GM12873 (cell line): ENCODE measurements around the gene ITPR1.

Experiments
- TF ChIP-seq, protein P1 (sequence below): IDR thresholded peaks from 2 replicates; pipeline ENCODE4 v1.5.1; 2012; ENCODE audit warnings: low read depth, mild to moderate bottlenecking, moderate library complexity, low read length, control low read depth; ENCODE audit not compliant: insufficient read depth; ENCODE audit errors: missing control alignments

Gene ITPR1

DNA sequence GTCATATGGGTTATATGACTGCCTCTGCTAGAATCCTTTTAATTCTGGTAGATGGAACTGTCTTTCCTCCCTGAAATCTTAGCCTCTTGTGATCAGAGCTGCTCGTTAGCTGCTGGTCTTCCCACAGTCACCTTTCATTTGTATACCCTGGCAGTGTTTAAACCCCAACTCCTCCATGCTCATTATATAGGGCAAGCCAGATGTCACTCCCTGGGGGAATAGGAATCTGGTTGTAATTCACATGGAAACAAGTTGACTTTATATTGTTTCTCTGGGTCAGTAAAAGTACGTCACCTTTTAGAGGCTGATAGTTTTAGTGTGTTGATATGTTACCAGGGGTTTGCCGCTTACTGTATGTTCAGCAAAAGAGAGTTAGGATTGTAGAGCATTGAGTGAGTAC, 103.5 kb downstream of the ITPR1 start:
- TF ChIP-seq, protein P1, sequence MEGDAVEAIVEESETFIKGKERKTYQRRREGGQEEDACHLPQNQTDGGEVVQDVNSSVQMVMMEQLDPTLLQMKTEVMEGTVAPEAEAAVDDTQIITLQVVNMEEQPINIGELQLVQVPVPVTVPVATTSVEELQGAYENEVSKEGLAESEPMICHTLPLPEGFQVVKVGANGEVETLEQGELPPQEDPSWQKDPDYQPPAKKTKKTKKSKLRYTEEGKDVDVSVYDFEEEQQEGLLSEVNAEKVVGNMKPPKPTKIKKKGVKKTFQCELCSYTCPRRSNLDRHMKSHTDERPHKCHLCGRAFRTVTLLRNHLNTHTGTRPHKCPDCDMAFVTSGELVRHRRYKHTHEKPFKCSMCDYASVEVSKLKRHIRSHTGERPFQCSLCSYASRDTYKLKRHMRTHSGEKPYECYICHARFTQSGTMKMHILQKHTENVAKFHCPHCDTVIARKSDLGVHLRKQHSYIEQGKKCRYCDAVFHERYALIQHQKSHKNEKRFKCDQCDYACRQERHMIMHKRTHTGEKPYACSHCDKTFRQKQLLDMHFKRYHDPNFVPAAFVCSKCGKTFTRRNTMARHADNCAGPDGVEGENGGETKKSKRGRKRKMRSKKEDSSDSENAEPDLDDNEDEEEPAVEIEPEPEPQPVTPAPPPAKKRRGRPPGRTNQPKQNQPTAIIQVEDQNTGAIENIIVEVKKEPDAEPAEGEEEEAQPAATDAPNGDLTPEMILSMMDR: no peak

DNA sequence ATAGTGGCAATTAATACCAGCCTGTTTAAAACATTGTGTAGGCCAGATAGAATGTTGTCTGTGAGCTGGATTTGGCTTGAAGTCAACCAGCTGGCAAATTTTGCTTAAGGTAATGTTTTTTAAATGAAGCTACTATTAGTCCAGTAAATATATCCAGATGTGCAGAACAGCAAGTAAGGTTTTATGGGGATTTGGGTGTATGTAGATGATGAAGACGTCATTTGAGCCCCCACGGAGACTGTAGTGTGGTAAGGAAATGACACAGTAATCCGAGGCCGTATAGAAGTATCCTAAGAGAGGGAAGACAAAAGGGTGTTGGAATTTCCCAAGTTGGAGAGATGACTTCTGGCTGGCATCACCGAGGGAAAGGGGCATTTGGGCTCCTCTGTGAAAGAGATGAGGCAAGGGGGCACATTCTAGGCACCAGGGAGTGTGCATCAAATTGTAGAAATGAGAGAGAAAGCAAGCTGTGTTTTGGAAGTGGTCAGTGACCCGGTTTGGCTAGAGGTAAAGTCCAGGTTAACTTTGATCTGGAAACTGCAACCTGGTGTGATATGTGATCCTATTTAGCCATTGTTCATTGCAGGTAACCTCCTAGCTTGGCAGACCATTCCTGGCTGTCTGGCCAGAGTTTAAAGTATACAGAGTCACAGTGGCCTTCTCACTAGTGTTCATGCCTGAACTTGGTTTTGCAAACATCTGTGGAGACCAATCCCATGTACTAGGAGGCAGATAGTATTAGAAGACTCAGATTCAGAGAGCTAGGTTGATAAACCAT, 104.2 kb downstream of the ITPR1 start:
- TF ChIP-seq, protein P1: no peak

DNA sequence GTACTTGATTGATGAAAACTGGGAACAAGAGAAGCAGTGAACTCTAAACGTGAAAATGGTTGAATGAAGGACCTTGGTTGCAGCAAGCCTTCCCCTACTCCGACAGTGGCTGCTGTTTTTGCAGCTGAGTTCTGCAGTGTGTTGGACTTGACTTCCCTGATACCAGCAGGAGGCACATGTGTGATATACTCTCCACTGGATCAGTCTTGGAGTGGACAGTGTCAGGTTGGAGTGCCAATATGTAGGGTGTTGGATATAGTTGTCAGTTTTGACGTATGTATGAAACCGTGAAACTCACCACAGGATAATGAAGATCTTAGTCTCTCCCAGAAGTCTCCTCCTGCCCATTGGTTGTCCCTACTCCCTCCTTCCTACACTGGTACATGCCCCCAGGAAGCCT, 106.5 kb downstream of the ITPR1 start:
- TF ChIP-seq, protein P1: no peak

DNA sequence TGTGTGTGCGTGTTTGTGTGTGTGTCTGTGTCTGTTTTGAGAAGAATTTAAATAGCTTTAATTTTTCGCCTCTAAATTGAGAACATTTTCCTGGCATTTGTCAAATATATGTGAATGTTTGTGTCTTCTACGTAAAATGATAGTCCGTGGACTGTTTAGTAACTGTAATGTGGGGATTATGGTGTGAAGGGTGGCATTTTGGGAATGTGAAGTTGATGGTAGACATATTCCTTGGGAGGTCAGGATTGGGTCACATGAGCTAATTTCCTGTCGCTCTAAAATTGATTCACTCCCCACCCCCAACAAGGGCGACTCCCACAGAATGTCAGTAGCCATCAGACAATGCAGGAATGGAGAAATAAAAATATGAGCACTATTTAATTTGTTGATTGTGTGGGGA, 107.3 kb downstream of the ITPR1 start:
- TF ChIP-seq, protein P1: no peak

DNA sequence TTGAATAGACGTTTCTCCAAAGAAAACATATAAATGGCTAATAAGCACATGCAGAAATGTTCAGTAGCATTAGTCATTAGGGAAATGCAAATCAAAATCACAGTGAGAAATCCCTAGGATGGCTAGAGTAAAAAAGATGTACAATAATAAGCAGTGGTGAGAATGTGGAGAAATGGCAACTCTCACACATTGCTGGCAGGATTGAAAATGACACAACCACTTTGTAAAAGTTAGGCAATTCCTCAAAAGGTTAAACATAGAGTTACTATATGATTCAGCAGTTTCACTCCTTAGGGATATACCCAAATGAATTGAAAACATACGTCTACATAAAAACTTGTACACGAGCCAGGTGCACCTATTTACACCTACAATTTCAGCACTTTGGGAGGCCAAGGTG, 108.7 kb downstream of the ITPR1 start:
- TF ChIP-seq, protein P1: no peak

DNA sequence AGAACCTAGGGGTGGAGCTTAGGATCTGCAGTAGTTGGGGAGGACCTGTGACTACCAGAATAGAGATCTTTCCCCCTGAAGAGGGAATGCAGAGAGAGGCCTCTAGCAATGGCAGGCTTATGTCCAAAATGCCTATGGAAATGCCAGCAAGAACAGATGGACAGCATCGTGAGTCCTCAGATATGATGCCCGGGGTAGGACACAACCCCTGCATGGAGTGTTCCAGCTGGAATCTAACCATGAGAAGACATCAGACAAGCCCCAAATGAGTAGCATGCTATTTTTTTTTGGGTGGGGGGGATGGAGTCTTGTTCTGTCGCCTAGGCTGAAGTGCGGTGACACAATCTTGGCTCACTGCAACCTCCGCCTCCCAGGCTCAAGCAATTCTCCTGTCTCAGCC, 111.5 kb downstream of the ITPR1 start:
- TF ChIP-seq, protein P1: no peak

DNA sequence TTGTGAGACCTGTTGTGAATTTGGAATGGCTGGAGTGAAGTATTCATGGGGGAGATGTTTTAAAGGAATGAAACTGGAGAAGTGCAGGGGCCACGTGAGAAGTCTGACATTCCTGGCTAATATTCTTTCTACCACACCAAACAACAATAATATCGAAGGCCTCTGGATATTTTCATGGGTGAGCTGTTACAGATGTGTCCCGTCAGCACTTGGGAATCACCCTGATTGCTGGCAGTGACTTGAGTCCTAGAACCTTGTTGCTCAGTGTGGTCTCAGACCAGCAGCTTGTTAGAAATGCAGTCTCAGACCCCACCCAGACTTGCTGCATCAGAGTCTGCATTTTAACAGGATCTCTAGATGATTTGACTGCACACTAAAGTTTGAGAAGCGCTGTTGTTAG, 113.8 kb downstream of the ITPR1 start:
- TF ChIP-seq, protein P1: no peak

DNA sequence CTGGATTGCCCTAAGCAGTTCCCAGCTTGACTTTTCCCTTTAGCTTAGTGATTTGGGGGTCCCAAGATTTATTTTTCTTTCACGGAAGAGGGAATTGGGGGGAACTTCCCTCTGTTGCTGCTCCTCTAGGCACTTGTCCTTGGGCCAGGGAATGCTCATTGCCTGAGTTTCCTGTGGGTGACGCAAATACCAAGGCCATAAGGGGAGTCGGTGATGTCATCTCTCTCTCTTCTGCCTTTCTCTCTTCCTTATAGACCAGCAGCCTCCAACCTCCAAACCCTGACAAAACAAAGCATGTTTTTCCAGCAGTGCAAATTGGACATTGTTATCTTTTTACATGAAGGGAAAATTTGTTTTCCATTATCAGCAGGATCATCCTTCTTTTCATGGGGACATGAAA, 120.2 kb downstream of the ITPR1 start:
- TF ChIP-seq, protein P1: no peak
